NCI-H2227 (cell line): Measurements from ENCODE around the gene MYL2.

Experiments
- DNase-seq: peaks from one replicate; lab custom pipeline; 2025; ENCODE audit not compliant: unreplicated experiment; lab: John Stamatoyannopoulos, UW

MYL2 gene

DNA sequence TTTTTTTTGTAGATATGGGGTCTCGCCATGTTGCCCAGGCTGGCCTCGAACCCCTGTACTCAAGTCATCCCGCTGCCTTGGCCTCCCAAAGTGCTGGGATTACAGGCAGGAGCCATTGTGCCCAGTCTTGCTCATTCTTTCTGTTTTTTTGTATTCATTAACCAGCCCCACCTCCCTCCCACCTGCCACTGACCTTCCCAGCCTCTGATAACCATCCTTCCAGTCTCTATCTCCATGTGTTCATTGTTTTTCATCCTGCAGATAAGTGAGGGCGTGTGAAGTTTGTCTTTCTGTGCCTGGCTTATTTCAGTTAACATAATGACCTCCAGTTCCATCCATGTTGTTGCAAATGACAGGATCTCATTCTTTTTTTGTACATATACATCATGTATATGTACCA is 19.0 kb downstream of the MYL2 start:
- DNase-seq = no peak

DNA sequence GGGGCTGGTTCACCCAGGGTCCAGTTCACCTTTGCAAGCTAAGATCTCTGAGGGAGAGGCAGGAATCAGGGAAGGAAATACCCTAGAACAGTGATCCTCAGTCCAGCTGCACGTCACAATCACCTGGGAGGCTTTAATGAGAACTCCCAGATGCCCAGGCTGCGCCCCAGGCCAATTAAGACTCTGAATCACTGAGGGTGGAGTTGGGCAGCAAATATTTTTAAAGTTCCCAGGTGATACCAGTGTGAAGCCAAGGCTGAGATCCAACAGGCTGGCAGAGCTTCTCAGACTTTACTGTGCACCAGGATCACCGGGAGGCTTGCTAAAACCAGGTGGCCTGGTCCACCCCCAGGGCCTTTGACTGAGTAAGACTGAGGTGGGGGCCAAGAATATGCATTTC is 23.8 kb downstream of the MYL2 start:
- DNase-seq = no peak

DNA sequence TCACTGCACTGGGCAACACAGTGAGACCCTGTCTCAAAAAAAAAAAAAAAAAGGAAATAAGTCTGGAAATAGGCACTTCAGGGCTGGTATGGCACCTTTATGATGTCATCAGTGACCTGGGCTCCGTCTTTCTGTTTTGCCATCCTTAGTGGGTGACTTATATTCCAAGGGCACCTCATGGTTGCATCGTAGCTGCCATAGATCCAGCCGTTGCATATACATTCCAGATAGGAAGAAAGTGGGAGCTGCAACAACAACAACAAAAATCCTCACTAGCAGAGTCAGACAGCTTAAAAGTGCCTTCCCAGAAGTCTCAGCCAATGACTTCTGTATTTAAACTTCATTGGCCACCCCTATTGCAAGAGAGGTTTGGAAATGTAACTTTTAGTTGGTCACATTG is 26.4 kb downstream of the MYL2 start:
- DNase-seq = no peak

GRCh38 chr12:110889361-110889760 is 31.0 kb downstream of the MYL2 start:
- no peak for DNase-seq

GRCh38 chr12:110888256-110888991 is 32.0 kb downstream of the MYL2 start:
- DNase-seq = no peak

DNA sequence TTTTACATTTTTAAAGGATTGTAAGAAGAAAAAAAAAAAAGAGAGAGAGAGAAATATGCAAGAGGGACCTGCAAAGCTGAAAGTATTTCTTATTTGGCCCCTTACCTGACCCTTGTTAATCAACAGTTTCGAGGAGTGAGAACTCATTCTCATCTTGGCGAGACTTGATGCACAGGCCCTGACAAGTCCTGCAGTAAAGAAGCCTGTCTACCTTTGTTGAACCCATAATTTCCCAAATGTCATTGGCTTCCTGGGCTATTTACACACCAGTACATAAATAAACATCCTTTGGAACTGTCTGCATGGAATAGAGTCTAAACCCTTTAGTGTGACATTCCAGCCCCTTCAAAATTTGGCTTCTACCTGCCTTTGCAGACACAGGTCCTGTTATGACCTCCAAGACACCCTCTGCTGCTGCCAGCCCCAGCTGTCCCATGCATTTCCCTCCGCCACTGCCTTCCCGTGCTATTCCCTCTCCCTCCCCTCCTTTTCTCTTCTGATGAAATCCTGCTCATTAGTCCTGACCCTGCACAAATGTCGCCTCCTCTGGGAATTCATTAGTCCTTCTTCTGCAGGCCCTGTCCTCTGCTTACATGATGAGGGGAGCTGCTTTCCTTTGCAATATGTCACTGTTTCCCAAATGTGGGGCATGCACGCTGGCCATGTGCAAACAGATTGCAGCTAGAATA is 35.1 kb downstream of the MYL2 start:
- peak; percentile 46 for DNase-seq

DNA sequence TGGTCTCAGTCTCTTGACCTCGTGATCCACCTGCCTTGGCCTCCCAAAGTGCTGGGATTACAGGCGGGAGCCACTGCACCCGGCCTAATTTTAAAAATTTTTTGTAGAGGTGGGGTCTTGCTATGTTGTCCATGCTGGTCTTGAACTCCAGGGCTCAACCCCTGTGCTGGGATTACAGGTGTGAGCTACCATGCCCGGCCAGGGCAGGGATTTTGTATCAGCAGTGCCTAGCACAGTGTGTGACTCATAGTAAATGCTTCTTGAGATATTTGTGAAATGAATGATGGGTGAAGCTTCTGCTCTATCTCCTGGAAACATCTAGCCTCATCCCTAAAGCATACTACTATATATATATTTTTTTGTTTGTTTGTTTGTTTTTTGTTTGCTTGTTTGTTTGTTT is 37.1 kb downstream of the MYL2 start:
- DNase-seq = no peak

GRCh38 chr12:110880651-110881050 is 39.7 kb downstream of the MYL2 start:
- no peak for DNase-seq

- DNase-seq = no peak
These were observed 45.6 kb downstream of the MYL2 start for GRCh38 chr12:110874781-110875180.

GRCh38 chr12:110874351-110874750 is 46.0 kb downstream of the MYL2 start:
- DNase-seq = no peak

- no peak for DNase-seq
These were observed 48.3 kb downstream of the MYL2 start for GRCh38 chr12:110872100-110872499.

DNA sequence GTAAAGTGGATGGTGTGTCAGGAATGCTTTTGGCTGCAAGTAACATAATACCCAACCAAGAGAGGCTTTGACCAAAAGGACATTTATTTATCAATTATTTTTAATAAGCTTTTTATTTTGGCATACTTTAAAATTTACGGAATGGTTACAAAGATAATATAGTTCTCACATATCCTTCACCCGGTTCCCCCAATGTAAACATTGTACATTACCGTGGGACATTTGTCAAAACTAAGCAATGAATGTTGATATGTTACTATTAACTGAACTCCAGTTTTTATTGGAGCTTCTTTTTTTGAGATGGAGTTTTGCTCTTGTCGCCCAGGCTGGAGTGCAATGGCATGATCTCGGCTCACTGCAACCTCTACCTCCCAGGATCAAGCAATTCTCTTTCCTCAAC is 50.6 kb downstream of the MYL2 start:
- no peak for DNase-seq

DNA sequence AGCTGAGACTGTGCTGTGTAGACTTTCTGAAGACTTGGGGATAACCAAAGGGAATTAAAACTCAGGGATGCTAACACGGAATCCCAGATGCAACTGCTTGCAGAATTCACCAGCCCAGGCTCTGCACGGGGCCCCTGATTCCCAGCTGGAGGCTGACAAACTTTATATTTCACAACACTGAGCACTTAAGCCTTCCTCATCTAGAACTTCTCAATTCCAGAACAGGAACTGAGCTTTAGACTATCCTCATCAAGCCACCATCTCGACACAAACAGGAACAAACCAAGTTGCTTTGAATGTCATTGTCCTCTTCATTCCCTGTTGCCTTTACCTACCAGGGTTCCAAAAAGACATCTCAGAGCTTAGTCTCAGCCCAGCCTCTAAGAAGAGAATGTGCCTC is 51.4 kb downstream of the MYL2 start:
- DNase-seq = no peak

- no peak for DNase-seq
These were observed 54.9 kb downstream of the MYL2 start for GRCh38 chr12:110865521-110865920.

GRCh38 chr12:110863161-110863560 is 57.2 kb downstream of the MYL2 start:
- no peak for DNase-seq

- DNase-seq = no peak
These were observed 58.0 kb downstream of the MYL2 start for GRCh38 chr12:110862329-110862728.

- no peak for DNase-seq
These were observed 58.6 kb downstream of the MYL2 start for GRCh38 chr12:110861729-110862128.
